Activated naive CD8-positive, alpha-beta T cell (primary cell): Measurements from ENCODE around the gene RNMT.

Experiments used
- H3K27ac Mint-ChIP-seq: one replicate; pipeline ENCODE4 v1.8.0; 2021; ENCODE audit warnings: mixed read lengths
- H3K27me3 Mint-ChIP-seq: one replicate; pipeline ENCODE4 v1.8.0; 2021; ENCODE audit warnings: mixed read lengths
- H3K36me3 Mint-ChIP-seq: one replicate; pipeline ENCODE4 v1.8.0; 2021; ENCODE audit warnings: mixed read lengths
- H3K4me1 Mint-ChIP-seq: one replicate; pipeline ENCODE4 v1.8.0; 2021; ENCODE audit warnings: low read depth, mixed read lengths
- H3K4me3 Mint-ChIP-seq: one replicate; pipeline ENCODE4 v1.8.0; 2021; ENCODE audit warnings: mild to moderate bottlenecking, mixed read lengths
- H3K9me3 Mint-ChIP-seq: one replicate; pipeline ENCODE4 v1.8.0; 2021; ENCODE audit warnings: low read depth, mixed read lengths

Gene RNMT

DNA sequence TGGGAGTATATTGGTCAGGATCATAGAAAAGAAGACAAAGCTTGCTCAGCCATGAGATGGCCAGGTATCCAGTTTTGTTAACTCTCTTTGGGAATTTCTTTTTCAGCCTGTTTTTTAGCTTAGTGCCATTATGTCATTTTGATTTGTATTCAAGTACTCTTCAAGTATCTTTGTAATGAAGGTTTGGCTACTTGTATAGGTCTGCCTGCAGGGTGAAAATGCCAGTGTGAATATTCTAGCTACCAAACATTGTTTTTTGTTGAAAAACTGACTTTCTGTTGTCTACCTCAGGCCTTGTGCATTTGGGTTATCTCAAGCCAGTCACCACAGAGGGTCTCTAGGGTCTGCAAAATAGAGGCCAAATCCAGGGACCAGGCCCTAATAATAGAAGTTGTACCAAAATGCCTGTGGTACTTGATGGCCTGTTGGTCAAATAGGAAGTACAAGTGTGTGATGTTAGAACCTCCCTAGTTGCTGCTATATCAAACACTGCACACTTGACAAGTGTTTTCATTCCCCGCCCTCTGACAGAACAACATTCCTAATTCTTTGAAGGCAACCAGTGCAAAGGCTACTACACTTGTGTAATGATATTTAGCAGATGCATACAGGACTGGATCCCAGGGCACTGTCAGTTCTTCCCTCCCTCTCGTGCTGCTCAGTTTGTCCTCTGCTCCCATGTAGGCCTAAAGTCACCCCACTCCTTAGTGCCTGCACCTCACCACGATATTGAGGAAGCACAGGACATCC is 36.4 kb downstream of the RNMT start:
- Mint-ChIP-seq H3K9me3 (peaks cover 22% of the 10 kb centered on the region), H3K4me3 (no peak overlapping the region), H3K4me1 (no peaks in the 10 kb centered on the region), H3K36me3 (peaks cover 47% of the 10 kb centered on the region), H3K27me3 (no peaks in the 10 kb centered on the region), H3K27ac (no peak overlapping the region)

DNA sequence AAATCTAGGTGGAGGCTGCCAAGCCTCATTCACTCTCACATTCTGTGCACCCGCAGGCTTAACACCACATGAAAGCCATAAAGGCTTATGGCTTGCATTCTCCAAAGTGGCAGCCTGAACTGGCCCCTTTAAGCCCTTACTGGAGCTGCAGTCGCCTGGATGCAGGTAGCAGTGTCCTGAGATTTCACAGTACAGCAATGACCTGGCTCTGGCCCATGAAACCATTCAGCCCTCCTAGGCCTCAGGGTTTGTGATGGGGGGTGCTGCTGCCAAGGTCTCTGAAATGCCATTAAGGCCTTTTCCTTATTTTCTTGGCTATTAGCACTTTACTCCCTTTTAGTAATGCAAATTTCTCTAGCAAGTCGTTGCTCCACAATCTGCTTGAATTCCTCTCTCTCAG is 48.6 kb downstream of the RNMT start:
- Mint-ChIP-seq H3K4me1 (no peaks in the 10 kb centered on the region), H3K4me3 (no peak overlapping the region), H3K27me3 (peaks cover 8% of the 10 kb centered on the region), H3K9me3 (peaks cover under 1% of the 10 kb centered on the region), H3K36me3 (peaks cover 6% of the 10 kb centered on the region), H3K27ac (no peak overlapping the region)

DNA sequence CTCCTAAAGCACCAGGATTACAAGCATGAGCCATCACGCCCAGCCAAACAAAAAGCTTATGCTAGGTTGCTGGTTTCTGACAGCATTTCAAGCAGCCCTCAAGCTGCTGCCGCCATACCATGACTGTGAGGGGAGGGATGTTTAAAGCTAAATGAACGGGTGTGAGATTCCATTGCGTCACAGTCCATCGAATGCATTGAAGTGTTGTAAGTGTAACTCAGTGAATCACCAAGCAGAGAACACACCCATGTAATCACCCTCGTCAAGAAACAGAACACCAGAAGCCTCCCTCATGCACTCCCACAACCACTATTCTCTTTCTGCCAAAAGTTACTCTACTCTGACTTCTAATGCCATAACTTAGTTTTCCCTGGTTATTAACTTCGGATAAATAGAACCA is 64.7 kb downstream of the RNMT start:
- H3K9me3 Mint-ChIP-seq, result peaks cover 6% of the 10 kb centered on the region
- H3K4me1 Mint-ChIP-seq, result no peaks in the 10 kb centered on the region
- H3K27me3 Mint-ChIP-seq, result peaks cover 6% of the 10 kb centered on the region

DNA sequence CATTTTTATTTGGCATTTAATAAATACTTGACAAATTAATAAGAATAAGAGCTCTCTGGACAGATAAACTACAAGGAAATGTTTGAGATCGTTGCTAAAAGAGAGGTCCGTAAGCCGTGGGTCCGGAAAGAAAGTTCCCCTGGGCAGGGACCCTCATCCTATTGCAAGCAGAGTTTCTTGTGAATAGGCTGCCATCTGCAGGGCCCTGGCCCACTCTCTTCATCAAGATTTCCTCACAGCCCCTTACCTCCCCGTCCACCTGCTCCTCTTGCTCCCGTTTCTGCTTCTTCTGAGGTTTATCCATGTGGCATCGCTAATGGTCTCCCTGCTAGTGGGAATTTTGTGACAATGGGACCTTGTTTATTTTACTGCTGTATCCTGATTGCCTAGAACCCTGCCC is 67.3 kb downstream of the RNMT start:
- no peak overlapping the region for H3K27ac Mint-ChIP-seq
- H3K27me3 Mint-ChIP-seq, result peaks cover 13% of the 10 kb centered on the region
- H3K4me1 Mint-ChIP-seq, result no peaks in the 10 kb centered on the region

More for the DNA sequence above, 64.7 kb downstream of the RNMT start:
- no peak overlapping the region for H3K4me3 Mint-ChIP-seq
- H3K27ac Mint-ChIP-seq, result no peak overlapping the region
- no peaks in the 10 kb centered on the region for H3K36me3 Mint-ChIP-seq

DNA sequence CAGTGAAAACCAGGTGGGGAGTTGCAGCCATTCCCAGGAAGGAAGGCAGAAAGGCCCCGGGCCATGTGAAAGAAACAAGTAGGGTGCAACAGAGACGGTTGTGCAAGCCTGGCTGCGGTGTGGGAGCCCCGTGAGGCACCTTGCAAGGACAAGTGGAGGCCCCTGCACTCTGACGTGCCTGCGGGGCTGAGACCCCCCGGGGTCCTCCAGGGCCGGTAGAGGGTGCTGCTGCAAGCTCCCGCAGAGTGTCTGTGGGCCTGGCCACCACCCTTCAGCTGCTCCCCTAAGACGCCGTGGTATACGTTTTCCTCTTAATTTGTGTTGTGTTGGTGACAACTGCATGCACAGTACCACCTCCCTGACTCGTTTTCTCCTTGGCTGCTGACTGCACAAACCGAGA is 70.0 kb downstream of the RNMT start:
- no peaks in the 10 kb centered on the region for H3K9me3 Mint-ChIP-seq
- H3K36me3 Mint-ChIP-seq, result no peaks in the 10 kb centered on the region
- H3K4me1 Mint-ChIP-seq, result peaks cover 4% of the 10 kb centered on the region
- peaks cover 16% of the 10 kb centered on the region for H3K27me3 Mint-ChIP-seq
- no peak overlapping the region for H3K27ac Mint-ChIP-seq
- no peak overlapping the region for H3K4me3 Mint-ChIP-seq

More for the DNA sequence above, 67.3 kb downstream of the RNMT start:
- Mint-ChIP-seq H3K36me3 (no peaks in the 10 kb centered on the region), H3K9me3 (no peaks in the 10 kb centered on the region), H3K4me3 (no peak overlapping the region)

DNA sequence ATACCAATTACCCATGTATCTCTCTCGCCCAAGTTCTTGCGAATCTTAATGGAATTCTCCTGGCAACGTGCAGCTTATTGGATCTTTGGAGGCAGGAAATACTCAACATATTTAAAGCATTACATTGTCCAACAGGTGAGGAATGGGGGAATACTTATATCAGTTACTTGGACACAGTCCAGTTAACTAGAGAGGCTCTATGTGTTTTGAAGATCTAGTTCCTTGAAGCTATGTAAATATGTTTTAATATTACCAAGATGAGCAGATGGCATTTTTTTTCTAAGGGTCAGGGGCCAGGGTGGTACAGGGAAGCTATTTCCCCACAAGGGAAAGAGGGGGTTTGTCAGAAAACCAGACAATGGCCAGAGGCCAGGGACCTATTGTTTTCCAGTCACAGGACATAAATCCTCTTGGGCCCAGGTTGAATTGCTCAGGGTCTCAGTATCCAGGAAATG is 70.7 kb downstream of the RNMT start:
- Mint-ChIP-seq H3K27me3 (peaks cover 18% of the 10 kb centered on the region), H3K36me3 (no peaks in the 10 kb centered on the region), H3K4me3 (no peak overlapping the region), H3K9me3 (no peaks in the 10 kb centered on the region), H3K4me1 (peaks cover 5% of the 10 kb centered on the region), H3K27ac (no peak overlapping the region)

DNA sequence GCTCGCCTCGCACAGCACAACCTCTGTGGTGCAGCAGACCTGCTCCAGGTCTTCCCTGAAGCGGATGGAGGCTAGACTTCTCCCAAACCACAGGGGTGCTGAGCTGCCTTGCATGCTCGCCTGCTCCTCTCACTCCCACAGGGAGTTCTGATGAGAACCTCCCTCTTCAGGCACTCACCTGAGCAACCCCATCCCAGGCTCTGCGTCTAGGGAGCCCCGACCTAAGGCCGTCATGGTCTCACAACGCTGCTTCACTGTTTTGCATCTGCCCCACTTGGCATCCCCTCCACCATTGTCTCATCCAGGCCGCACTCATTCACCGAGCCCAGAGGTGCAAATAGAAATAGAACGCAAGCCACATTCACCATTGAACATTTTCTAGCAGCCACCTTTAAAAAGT is 72.9 kb downstream of the RNMT start:
- H3K4me3 Mint-ChIP-seq, result no peak overlapping the region
- H3K9me3 Mint-ChIP-seq, result no peaks in the 10 kb centered on the region
- peaks cover 5% of the 10 kb centered on the region for H3K4me1 Mint-ChIP-seq
- no peak overlapping the region for H3K27ac Mint-ChIP-seq
- H3K36me3 Mint-ChIP-seq, result no peaks in the 10 kb centered on the region
- peaks cover 26% of the 10 kb centered on the region for H3K27me3 Mint-ChIP-seq

DNA sequence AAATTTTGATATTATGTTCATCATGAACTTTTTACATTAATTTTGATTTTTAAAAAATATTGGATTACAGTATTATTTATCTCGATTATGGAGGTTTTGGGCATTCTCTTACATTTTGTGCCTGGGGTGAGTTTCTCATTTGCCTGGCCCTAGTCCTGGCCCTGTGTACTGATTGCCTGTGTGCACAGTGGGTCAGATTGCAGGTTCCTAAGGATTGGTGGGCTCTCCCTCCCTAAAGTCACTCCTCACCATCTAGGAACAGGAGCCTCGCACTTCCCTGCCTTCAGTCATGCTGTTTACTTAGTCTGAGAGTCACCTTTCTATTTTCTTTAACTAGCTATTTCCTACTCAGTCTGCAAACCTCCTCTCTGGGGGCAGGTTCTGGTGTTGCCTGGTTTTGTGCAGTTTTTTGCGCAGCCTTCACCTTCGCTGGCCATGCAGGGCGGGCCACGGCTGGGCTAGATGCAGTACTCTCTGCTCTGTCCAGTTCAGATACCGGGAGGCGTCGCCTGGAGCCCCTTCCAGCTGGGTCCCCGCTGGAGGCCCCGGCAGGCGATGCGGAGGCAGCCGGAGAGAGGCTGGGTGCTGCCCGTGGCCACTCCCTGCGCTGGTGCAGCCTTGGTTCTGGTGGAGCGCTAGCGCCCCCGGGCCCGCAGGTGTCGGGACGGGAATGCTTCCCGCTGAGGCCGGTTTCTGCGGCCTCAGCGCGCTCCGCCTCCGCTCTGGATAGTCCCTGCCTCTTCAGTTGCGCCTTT is 74.2 kb downstream of the RNMT start:
- Mint-ChIP-seq H3K9me3 (no peaks in the 10 kb centered on the region), H3K4me3 (peak overlapping the region; percentile 79), H3K27ac (no peak overlapping the region), H3K36me3 (no peaks in the 10 kb centered on the region), H3K4me1 (peaks cover 5% of the 10 kb centered on the region), H3K27me3 (peaks cover 35% of the 10 kb centered on the region)

DNA sequence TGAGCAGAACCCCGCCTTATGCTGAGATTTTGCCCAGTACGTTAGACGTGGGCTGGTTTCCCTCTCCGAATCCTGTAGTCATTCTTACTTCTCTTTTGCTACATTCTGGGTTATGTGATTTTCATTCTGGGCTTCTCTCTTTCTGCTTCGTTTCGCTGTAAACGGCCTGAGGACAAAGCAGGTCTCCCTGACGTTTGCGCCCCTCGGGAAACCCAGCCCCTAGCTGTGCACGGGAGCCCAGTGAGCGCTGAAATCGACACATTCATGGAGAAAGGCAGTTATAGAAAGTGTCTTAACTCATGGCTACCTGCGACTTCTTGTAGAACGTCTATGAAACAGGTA is 74.8 kb downstream of the RNMT start:
- H3K4me1 Mint-ChIP-seq, result peaks cover 5% of the 10 kb centered on the region
- H3K36me3 Mint-ChIP-seq, result no peaks in the 10 kb centered on the region
- peak overlapping the region; percentile 79 for H3K4me3 Mint-ChIP-seq
- no peak overlapping the region for H3K27ac Mint-ChIP-seq
- no peaks in the 10 kb centered on the region for H3K9me3 Mint-ChIP-seq
- peaks cover 35% of the 10 kb centered on the region for H3K27me3 Mint-ChIP-seq

DNA sequence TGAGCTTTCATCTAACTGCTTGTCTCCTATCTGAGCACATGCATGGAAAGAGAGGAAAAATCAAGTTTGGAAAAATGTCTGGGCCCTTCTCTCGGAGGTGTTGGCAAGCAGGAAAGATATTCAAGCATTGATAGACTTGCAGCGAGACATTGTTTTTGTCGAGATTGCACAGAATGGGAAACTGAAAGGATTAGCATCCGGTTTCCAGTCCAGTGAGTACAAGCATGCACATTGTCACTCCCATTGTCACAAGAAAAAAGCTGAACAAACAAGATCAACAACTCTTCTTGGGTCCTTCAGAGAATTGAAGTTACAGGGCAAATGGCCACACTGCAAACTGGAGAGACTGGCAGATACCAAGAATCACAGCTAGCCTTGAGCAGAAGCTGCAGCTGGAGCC is 77.8 kb downstream of the RNMT start:
- Mint-ChIP-seq H3K4me1 (peaks cover 5% of the 10 kb centered on the region), H3K4me3 (no peak overlapping the region), H3K27me3 (peaks cover 26% of the 10 kb centered on the region), H3K36me3 (no peaks in the 10 kb centered on the region), H3K27ac (no peak overlapping the region), H3K9me3 (no peaks in the 10 kb centered on the region)

DNA sequence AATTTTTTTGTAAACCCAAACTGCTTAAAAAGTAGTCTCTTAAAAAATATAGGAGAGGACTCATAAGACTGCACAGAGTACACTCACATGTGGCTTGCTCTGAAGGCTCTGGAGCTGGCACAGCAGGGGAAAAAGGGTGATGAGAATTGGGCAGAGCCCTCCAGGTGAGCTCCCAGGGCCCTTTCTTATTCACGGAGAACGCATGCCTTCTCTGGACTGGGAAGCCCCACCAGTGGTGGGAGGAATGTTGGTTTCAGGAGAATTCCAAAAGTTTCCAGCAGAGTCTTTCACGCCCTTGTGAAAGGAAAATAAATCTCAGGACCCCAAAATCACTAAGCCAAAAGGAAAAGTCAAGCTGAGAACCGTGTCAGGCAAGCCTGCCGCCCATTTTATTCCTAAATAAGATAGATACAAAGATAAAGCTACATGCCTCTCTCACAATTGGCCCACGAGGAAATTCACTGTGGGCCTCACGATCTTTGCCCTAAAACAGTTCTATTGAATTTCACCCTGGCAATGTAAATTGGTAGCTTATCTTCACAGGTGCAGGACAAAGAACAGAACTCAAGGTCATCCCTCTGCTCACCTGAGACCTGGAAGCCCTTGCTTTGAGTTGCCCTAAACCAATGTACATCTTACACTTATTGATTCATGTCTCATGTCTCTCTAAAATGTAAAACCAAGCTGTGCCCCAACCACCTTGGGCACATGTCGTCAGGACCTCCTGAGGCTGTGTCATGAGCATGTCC is 82.0 kb downstream of the RNMT start:
- H3K4me3 Mint-ChIP-seq, result no peak overlapping the region
- no peaks in the 10 kb centered on the region for H3K9me3 Mint-ChIP-seq
- H3K27ac Mint-ChIP-seq, result no peak overlapping the region
- H3K36me3 Mint-ChIP-seq, result no peaks in the 10 kb centered on the region
- no peaks in the 10 kb centered on the region for H3K4me1 Mint-ChIP-seq
- peaks cover 13% of the 10 kb centered on the region for H3K27me3 Mint-ChIP-seq

DNA sequence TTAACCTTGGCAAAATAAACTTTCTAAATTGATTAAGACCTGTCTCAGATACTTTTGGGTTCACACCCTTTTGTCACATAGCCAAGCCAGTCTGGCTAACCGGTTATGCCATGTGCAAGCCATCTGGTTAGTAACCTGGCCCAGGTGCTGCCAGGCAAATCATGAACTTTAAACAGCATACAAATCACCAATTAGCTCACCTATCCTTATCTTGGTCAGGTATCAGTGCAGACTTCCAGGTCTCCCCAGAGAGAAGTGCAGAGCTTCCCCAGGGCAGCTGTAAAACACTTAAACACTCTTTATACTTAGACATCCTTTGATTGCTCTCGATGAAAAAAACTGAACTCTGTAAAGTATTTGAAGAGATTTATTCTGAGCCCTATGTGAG is 82.6 kb downstream of the RNMT start:
- peaks cover 12% of the 10 kb centered on the region for H3K27me3 Mint-ChIP-seq
- H3K36me3 Mint-ChIP-seq, result no peaks in the 10 kb centered on the region
- no peaks in the 10 kb centered on the region for H3K9me3 Mint-ChIP-seq
- no peaks in the 10 kb centered on the region for H3K4me1 Mint-ChIP-seq
- no peak overlapping the region for H3K27ac Mint-ChIP-seq
- H3K4me3 Mint-ChIP-seq, result no peak overlapping the region

DNA sequence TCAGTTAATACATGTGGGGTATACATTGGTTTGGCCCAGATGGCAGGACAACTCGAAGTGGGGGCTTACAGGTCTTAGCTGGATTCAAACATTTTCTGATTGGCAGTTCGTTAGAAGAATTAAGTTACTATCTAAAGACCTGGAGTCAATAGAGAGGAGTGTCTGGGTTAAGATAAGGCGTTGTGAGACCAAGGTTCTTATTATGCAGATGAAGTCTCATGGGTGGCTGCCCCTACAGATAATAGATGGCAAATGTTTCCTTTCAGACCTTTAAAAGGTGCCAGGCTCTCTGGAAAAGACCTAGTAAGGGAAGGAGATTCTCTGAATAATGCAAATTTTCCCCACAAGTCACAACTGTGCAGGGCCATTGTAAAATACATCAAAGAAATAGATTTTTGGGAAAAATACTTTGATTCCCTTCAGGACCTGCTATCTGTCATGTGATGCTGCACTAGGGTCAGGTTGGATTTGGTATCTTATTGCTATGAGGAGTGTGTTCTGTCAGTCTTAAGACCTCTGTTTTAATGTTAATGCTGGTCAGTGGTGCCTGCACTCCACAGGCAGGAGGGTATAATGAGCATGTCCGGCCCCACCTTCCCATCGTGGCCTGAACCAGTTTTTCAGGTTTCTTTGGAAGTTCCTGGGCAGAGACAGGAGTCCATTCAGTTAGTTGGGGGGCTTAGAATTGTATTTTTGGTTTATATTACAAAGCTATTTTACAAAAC is 83.2 kb downstream of the RNMT start:
- Mint-ChIP-seq H3K4me3 (no peak overlapping the region), H3K4me1 (no peaks in the 10 kb centered on the region), H3K27me3 (peaks cover 8% of the 10 kb centered on the region), H3K36me3 (no peaks in the 10 kb centered on the region), H3K27ac (no peak overlapping the region), H3K9me3 (no peaks in the 10 kb centered on the region)

DNA sequence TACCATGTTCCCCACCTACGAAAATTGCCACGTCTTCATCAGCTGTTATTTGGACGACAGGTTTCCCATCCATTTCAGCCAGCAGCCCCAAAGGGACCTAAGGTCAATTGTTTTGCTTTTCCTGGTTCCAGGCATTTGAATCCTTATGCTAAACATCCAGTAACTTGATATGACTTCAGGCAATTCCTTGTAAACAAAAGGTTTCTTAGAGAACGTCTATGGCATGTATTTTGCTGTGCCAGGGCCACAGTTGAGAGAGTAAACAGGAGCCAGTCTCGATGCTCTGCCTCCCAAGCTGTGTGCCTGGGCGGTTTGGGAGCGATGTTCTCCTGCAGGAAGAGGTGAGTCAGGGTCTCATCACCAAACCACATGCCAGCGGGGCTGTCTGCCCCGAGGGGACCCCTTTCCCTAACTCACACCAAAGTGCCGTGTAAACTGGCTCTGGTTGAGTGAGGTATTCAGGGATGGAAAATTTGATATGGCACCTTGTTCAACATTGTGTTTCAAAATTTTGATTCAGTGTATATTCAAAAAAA is 84.5 kb downstream of the RNMT start:
- no peak overlapping the region for H3K27ac Mint-ChIP-seq
- H3K36me3 Mint-ChIP-seq, result no peaks in the 10 kb centered on the region
- H3K4me1 Mint-ChIP-seq, result no peaks in the 10 kb centered on the region

More for the DNA sequence above, 84.5 kb downstream of the RNMT start:
- H3K4me3 Mint-ChIP-seq, result no peak overlapping the region
- H3K27me3 Mint-ChIP-seq, result no peaks in the 10 kb centered on the region
- no peaks in the 10 kb centered on the region for H3K9me3 Mint-ChIP-seq
